ENCODE data around the gene AKAP8L.

GRCh38 chr19:15412832-15413231, 6.0 kb downstream of the AKAP8L start:
- TF ChIP-seq, protein P1, sequence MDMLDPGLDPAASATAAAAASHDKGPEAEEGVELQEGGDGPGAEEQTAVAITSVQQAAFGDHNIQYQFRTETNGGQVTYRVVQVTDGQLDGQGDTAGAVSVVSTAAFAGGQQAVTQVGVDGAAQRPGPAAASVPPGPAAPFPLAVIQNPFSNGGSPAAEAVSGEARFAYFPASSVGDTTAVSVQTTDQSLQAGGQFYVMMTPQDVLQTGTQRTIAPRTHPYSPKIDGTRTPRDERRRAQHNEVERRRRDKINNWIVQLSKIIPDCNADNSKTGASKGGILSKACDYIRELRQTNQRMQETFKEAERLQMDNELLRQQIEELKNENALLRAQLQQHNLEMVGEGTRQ (CRISPR knock-in tag; IDR thresholded peaks at IDR 0.05): no peak
- no peak for TF ChIP-seq GABPA (tag; conservative IDR thresholded peaks at IDR 0.05; ENCODE audit: low read depth)
- TF ChIP-seq RFX5 (IDR thresholded peaks at IDR 0.05; ENCODE audit: low read depth, low read length): no peak
- no peak for TF ChIP-seq NR2C2 (CRISPR knock-in tag; IDR thresholded peaks at IDR 0.05)
- TF ChIP-seq NR2C2 (tag; IDR thresholded peaks at IDR 0.05): no peak
- TF ChIP-seq ZNF212 (CRISPR knock-in tag; IDR thresholded peaks at IDR 0.05): no peak
- no peak for TF ChIP-seq RAD21 (CRISPR knock-in tag; conservative IDR thresholded peaks at IDR 0.05 in 1 of 2, IDR thresholded peaks at IDR 0.05 in 1 of 2)
- TF ChIP-seq KAT2B (IDR thresholded peaks at IDR 0.05; ENCODE audit: low read depth, low read length): no peak
- no peak for TF ChIP-seq POLR2A (conservative IDR thresholded peaks at IDR 0.05)
- no peak for TF ChIP-seq ZNF436 (CRISPR knock-in tag; IDR thresholded peaks at IDR 0.05)
- no peak for TF ChIP-seq LARP7 (IDR thresholded peaks at IDR 0.05)
- no peak for TF ChIP-seq ZFP36 (IDR thresholded peaks at IDR 0.05; ENCODE audit: low read depth, low read length, partially characterized antibody)
